Measurements from ENCODE around the gene N4BP2.

Gene N4BP2

GRCh38 chr4:40152637-40153036, 96.0 kb downstream of the N4BP2 start:
- DNase-seq (ENCODE audit: low spot score), result no peak

DNA sequence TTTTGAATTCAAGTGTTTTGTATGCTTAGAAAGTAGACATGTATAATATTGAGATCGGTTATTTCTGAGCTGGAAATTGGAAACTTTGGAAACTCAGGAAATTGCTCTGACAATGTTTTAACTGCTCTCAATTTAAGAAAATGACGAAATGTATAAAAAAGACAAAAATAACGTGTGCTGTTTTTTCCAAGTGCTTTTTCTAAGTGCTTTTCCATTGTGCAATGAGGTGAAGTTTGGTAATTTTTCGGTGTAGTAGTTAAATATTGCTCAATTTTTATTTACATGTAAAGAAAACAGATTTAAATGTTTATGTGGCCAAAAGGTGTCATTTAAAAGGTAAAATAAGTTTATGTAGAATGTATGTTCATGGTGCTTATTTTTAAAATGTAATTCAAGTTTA, 100.8 kb downstream of the N4BP2 start:
- no peak for DNase-seq (ENCODE audit: low spot score)

GRCh38 chr4:40160258-40160657, 103.6 kb downstream of the N4BP2 start:
- no peak for DNase-seq (ENCODE audit: low spot score)

DNA sequence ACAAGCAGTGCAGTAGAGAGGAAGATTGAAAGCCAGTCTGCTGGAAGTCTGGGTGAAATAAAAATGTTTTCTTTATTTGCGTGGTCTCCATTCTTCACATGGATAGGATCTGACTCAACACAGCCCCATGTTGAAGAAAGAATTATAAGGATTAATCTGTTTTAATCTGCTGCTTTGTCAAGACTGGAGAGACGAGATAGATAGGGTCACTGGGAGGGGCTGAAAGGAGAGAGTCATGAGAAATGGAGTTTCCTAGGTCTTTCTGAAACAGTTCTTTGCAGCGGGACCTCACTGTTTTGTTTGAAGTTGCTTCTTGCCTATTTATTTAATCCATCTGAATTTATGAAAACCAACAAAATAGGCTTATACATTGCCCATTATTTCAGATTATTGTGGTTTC, 107.8 kb downstream of the N4BP2 start:
- no peak for DNase-seq (ENCODE audit: low spot score)

- no peak for DNase-seq (ENCODE audit: low spot score)
These were observed 109.3 kb downstream of the N4BP2 start for GRCh38 chr4:40165916-40166315.

DNA sequence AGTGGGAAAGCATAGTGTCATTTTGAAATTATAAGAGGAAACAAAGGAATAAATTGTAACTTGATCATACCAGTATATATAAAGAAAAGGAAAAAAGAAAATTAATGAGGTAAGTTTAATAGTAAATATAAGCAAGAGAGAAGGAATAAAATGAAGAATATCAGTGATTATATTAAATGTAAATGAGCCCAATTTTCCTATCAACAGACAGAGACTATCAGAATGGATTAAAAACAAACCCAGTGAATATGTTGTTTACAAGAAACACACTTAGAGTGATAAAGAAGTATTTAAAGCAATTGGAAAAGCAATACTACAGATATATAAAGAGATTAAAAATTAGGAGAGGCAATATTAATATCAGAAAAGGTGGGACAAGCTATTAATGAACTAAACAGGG, 111.4 kb downstream of the N4BP2 start:
- DNase-seq (ENCODE audit: low spot score), result no peak

DNA sequence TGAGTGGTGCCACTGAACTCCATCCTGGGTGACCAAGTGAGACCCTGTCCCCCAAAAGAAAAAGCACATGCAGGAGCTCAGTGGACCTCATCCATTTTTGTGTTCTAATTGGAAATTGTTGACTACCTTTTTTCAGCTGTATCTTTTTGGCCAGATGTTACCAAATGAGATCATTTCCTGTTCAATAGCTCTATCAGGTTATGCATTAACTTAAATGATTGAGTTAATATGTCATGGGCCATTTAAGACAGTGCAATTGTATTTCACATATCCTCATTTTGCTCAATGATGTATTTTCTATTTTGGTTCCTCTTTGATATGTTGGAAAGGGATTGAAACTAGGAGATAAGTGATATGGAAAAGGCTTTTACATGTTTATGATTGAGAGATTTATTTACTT, 113.9 kb downstream of the N4BP2 start:
- DNase-seq (ENCODE audit: low spot score), result no peak

DNA sequence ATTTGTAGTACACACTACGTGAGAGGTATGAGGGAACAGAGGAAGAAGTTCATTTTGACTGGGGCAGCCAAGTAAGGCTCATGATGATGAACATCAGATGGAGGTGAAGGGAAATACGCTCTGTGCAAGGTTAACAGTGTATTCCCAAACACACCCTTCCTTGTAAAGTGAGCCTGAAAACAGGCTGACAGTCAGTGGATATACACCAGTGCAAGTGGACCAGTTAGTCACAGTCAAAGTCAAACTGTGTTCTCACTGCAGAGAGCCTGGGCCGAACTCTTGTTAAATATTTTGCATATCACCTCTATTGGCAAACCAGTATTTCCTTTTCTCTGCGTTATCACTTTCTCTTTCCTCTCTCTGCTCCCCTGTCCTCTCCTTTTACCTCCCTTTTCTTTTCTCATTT, 116.8 kb downstream of the N4BP2 start:
- DNase-seq (ENCODE audit: low spot score), result no peak

DNA sequence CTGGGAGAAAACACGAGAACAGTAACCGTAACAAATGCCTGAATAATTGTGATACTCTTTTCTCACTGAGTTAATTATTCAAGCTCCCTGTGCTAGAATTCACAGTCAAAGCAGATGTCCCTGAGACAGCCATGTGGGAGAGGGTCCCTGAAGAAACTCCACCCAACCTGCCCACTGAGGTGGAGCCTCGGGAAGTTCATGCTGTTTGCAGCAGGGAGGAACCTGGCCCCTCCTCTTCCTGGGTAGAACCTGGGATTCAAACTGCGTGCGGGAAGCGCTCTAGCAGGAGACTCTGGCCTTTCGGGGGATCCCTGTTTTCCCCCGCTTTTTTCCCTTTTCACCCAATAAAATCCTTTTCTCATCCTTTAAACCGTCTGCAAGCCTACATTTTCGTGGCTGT, 120.0 kb downstream of the N4BP2 start:
- DNase-seq (ENCODE audit: low spot score), result no peak

GRCh38 chr4:40177591-40177990, 120.9 kb downstream of the N4BP2 start:
- no peak for DNase-seq (ENCODE audit: low spot score)

GRCh38 chr4:40178672-40179071, 122.0 kb downstream of the N4BP2 start:
- no peak for DNase-seq (ENCODE audit: low spot score)

- DNase-seq (ENCODE audit: low spot score), result no peak
These were observed 122.7 kb downstream of the N4BP2 start for GRCh38 chr4:40179360-40179759.

- no peak for DNase-seq (ENCODE audit: low spot score)
These were observed 123.7 kb downstream of the N4BP2 start for GRCh38 chr4:40180356-40180755.

DNA sequence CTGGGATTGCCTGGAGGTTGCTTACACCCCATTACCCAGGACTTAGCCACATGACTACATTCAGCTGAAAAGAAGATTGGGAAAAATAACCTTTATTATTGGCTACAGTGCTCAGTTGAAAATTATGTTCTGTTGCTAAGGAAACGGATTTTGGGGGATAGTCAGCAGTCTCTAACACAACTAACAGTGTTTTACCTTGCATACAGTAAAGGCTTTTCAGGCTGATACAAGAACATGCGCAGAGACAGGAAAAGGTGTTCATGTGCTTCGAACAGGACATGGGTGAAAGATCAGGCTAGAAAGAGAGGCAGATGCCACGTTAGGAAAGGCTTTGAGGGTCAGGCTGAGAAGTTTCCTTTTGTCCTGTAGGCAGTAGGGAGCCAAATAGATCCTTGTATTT, 125.4 kb downstream of the N4BP2 start:
- no peak for DNase-seq (ENCODE audit: low spot score)

GRCh38 chr4:40182954-40183353, 126.3 kb downstream of the N4BP2 start:
- DNase-seq (ENCODE audit: low spot score), result no peak

DNA sequence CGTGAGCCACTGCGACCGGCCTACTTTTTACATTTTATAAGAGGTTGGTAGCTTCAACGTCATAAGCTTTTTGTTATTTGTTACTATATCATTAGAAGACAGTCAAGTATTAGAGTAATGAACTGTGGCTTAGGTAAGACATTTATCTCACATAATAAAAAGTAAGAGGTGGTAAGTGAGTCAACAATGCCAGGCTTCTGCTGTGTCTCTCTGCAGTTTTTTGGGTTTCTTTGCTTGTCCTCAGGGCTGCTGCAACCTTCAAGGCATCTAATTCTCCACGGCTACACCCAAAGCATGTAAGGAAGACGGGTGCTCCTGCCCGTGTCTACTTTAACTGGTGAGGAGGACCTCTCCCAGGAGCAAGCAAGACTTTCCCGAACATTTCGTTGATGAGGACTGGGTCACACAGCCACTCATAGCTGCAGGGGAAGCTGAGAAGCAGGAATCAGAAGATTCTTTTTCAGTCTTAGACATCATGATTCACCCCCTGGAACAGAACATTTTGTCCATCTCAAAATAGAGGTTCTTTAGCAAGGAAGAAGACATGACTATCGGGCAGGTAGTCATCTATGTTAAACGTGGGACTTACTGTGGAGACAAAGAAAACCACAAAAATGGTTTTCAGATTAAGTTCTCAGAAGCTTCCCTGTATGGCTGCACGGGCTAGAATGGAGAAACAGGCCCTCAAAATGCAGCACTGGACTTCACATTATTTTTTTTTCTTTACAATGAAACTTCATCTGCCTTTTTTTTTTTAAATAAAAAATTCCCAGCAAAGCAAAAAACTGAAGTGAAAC, 127.2 kb downstream of the N4BP2 start:
- no peak for DNase-seq (ENCODE audit: low spot score)

GRCh38 chr4:40185830-40186664, 129.4 kb downstream of the N4BP2 start:
- DNase-seq (ENCODE audit: low spot score), result no peak

DNA sequence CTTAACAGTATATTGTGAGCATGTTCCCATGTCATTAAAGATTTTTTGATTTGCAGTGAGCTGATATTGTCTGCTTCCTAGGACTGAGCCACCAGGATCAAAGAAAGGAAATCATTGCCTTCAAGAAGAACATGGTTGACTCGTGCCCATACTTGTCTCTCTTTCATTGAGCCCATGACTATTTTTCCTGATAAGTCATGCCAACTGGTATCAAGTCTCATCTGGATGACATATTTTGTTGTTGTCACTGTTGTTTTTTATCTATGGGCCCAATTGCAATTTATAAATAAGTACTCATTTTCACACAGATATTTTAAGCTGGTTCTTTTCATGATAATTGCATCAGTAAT, 130.0 kb downstream of the N4BP2 start:
- DNase-seq (ENCODE audit: low spot score), result no peak

GRCh38 chr4:40187386-40187906, 130.8 kb downstream of the N4BP2 start:
- DNase-seq (ENCODE audit: low spot score), result no peak

- no peak for DNase-seq (ENCODE audit: low spot score)
These were observed 133.4 kb downstream of the N4BP2 start for GRCh38 chr4:40190019-40190418.

GRCh38 chr4:40190465-40190864, 133.8 kb downstream of the N4BP2 start:
- no peak for DNase-seq (ENCODE audit: low spot score)

- no peak for DNase-seq (ENCODE audit: low spot score)
These were observed 134.5 kb downstream of the N4BP2 start for GRCh38 chr4:40190880-40191815.

All from D341Med (cell line).